H9 (cell line): ENCODE data around the gene MAP1B. TPM values are rescaled to one million over a fixed set of nuclear protein-coding genes. Genes with fewer than 3 reads are reported as not detected.

Experiments
- DNase-seq: peaks from one replicate; pipeline ENCODE4 v3.0.0-alpha.2; 2017
- H2AFZ ChIP-seq: one replicate; pipeline ENCODE4 v1.6.1; 2013; ENCODE audit warnings: mild to moderate bottlenecking, low read length, control low read depth, moderate library complexity
- H2AK5ac ChIP-seq: 2 replicates; pipeline ENCODE4 v1.6.1; 2013; ENCODE audit warnings: low read length, control low read depth, mixed read lengths; ENCODE audit not compliant: insufficient read length
- H2BK120ac ChIP-seq: one replicate; pipeline ENCODE4 v1.6.1; 2013; ENCODE audit warnings: low read depth, mild to moderate bottlenecking, low read length, control low read depth, inconsistent platforms; ENCODE audit not compliant: poor library complexity, severe bottlenecking
- H2BK12ac ChIP-seq: 2 replicates; pipeline ENCODE4 v1.6.1; 2013; ENCODE audit warnings: low read length, control low read depth, mixed read lengths, low read depth; ENCODE audit not compliant: insufficient read length
- H2BK15ac ChIP-seq: 2 replicates; pipeline ENCODE4 v1.6.1; 2013; ENCODE audit warnings: low read depth, low read length, control low read depth
- H2BK20ac ChIP-seq: one replicate; pipeline ENCODE4 v1.6.1; 2013; ENCODE audit warnings: low read depth, mild to moderate bottlenecking, low read length, control low read depth, inconsistent platforms; ENCODE audit not compliant: poor library complexity, severe bottlenecking
- H2BK5ac ChIP-seq: 2 replicates; pipeline ENCODE4 v1.6.1; 2013; ENCODE audit warnings: low read length, control low read depth, mixed read lengths; ENCODE audit not compliant: insufficient read length
- H3K14ac ChIP-seq: 2 replicates; pipeline ENCODE4 v1.6.1; 2013; ENCODE audit warnings: low read length, control low read depth; ENCODE audit not compliant: insufficient read depth
- H3K18ac ChIP-seq: 2 replicates; pipeline ENCODE4 v1.6.1; 2013; ENCODE audit warnings: low read depth, mild to moderate bottlenecking, mixed read lengths, low read length, control low read depth; ENCODE audit not compliant: insufficient read length
- H3K23ac ChIP-seq: 2 replicates; pipeline ENCODE4 v1.6.1; 2013; ENCODE audit warnings: low read length, control low read depth, mixed read lengths, low read depth; ENCODE audit not compliant: insufficient read length
- H3K23me2 ChIP-seq: 2 replicates; pipeline ENCODE4 v1.6.1; 2013; ENCODE audit warnings: low read depth, mild to moderate bottlenecking, mixed read lengths, low read length, control low read depth; ENCODE audit not compliant: insufficient read length, poor library complexity, severe bottlenecking
- H3K27ac ChIP-seq: 2 replicates; pipeline ENCODE4 v1.5.1; 2013; ENCODE audit warnings: low read length, control low read depth, mixed read lengths, low read depth; ENCODE audit not compliant: insufficient read length
- H3K27me3 ChIP-seq: 2 replicates; pipeline ENCODE4 v1.6.1; 2013; ENCODE audit warnings: low read length, control low read depth, inconsistent platforms; ENCODE audit not compliant: insufficient read depth
- H3K4ac ChIP-seq: 2 replicates; pipeline ENCODE4 v1.6.1; 2013; ENCODE audit warnings: low read depth, mild to moderate bottlenecking, control low read depth, inconsistent platforms, low read length, moderate library complexity
- H3K4me1 ChIP-seq: 2 replicates; pipeline ENCODE4 v1.6.1; 2013; ENCODE audit warnings: low read length, control low read depth, inconsistent platforms; ENCODE audit not compliant: insufficient read depth
- H3K4me2 ChIP-seq: 2 replicates; pipeline ENCODE4 v1.6.1; 2013; ENCODE audit warnings: low read length, control low read depth, mixed read lengths; ENCODE audit not compliant: insufficient read length, insufficient read depth
- H3K56ac ChIP-seq: 2 replicates; pipeline ENCODE4 v1.6.1; 2013; ENCODE audit warnings: low read depth, mild to moderate bottlenecking, mixed read lengths, low read length, control low read depth; ENCODE audit not compliant: insufficient read length
- H3K79me1 ChIP-seq: 2 replicates; pipeline ENCODE4 v1.6.1; 2013; ENCODE audit warnings: low read depth, mild to moderate bottlenecking, moderate library complexity, low read length, control low read depth, inconsistent platforms; ENCODE audit not compliant: insufficient read depth, poor library complexity, severe bottlenecking
- H3K79me2 ChIP-seq: 2 replicates; pipeline ENCODE4 v1.6.1; 2013; ENCODE audit warnings: low read length, control low read depth, inconsistent platforms; ENCODE audit not compliant: insufficient read depth
- H3K9ac ChIP-seq: 2 replicates; pipeline ENCODE4 v1.6.1; 2013; ENCODE audit warnings: low read length, control low read depth, mixed read lengths; ENCODE audit not compliant: insufficient read length; ENCODE audit errors: extremely low read depth
- H3K9me3 ChIP-seq: one replicate; pipeline ENCODE4 v1.6.1; 2013; ENCODE audit warnings: low read depth, low read length, inconsistent platforms; ENCODE audit not compliant: control insufficient read depth
- H3T11ph ChIP-seq: one replicate; pipeline ENCODE4 v1.6.1; 2013; ENCODE audit warnings: mild to moderate bottlenecking, low read length, control low read depth, inconsistent platforms
- H4K20me1 ChIP-seq: one replicate; pipeline ENCODE4 v1.6.1; 2013; ENCODE audit not compliant: control insufficient read depth, insufficient read length, insufficient read depth
- H4K5ac ChIP-seq: 2 replicates; pipeline ENCODE4 v1.6.1; 2013; ENCODE audit warnings: low read depth, mild to moderate bottlenecking, mixed read lengths, low read length, control low read depth; ENCODE audit not compliant: insufficient read length
- H4K8ac ChIP-seq: replicated peaks from 2 replicates; pipeline ENCODE4 v1.6.1; 2013; ENCODE audit warnings: low read length, control low read depth, mixed read lengths, low read depth; ENCODE audit not compliant: insufficient read length
- H4K91ac ChIP-seq: 2 replicates; pipeline ENCODE4 v1.6.1; 2013; ENCODE audit warnings: low read depth, mild to moderate bottlenecking, moderate library complexity, mixed read lengths, low read length, control low read depth; ENCODE audit not compliant: insufficient read length
- H3K27ac Mint-ChIP-seq, 3 experiments: 2 replicates in 2 of 3; 3 replicates in 1 of 3; pipeline ENCODE4 v1.8.0; 2020 to 2021; ENCODE audit warnings: mixed read lengths in 3 of 3, mild to moderate bottlenecking in 1 of 3, moderate library complexity in 1 of 3
- H3K27me3 Mint-ChIP-seq: 2 replicates; pipeline ENCODE4 v1.8.0; 2021; ENCODE audit warnings: low read depth, mild to moderate bottlenecking, moderate library complexity, mixed read lengths
- H3K36me3 Mint-ChIP-seq, 3 experiments: 2 replicates in 2 of 3; 3 replicates in 1 of 3; pipeline ENCODE4 v1.8.0; 2020 to 2021; ENCODE audit warnings: low read depth in 3 of 3, mixed read lengths in 3 of 3; ENCODE audit not compliant: insufficient read depth in 1 of 3
- H3K4me1 Mint-ChIP-seq, 2 experiments: 2 replicates each; pipeline ENCODE4 v1.8.0; 2020; ENCODE audit warnings: mixed read lengths in 2 of 2
- H3K4me3 Mint-ChIP-seq, 2 experiments: 2 replicates in 1 of 2; 3 replicates in 1 of 2; pipeline ENCODE4 v1.8.0; 2020 to 2021; ENCODE audit warnings: mild to moderate bottlenecking in 2 of 2, mixed read lengths in 2 of 2, moderate library complexity in 1 of 2
- H3K9me3 Mint-ChIP-seq, 2 experiments: 2 replicates in 1 of 2; 3 replicates in 1 of 2; pipeline ENCODE4 v1.8.0; 2020; ENCODE audit warnings: mild to moderate bottlenecking in 2 of 2, mixed read lengths in 2 of 2, moderate library complexity in 1 of 2
- CTCF ChIP-seq: fragments of 200-600 bp; sonication (generic); conservative IDR thresholded peaks from 3 replicates; pipeline ENCODE4 v1.8.0; 2021; ENCODE audit warnings: antibody characterized with exemption, mild to moderate bottlenecking
- WGBS: extraction: QIAGEN DNeasy Blood & Tissue Kit; methylation state at CpG from one replicate; pipeline ENCODE4 v1.1.7; 2013; ENCODE audit warnings: missing lambda C conversion rate, low lambda C conversion rate, mixed read lengths; ENCODE audit not compliant: insufficient read length; ENCODE audit errors: extremely low coverage; 5-methylcytosine and 5-hydroxymethylcytosine counted together
- total RNA-seq: library from RNA; stranded (reverse); gene quantifications from 2 replicates; pipeline ENCODE4 v1.2.1, GENCODE V29; 2021

The MAP1B gene
- total RNA-seq, 1 experiment from 2014 or later: 67.5 TPM

GRCh38 chr5:72179816-72180440 is 72.7 kb downstream of the MAP1B start:
- Histone ChIP-seq H2AK5ac (no peak overlapping the region), H3K9ac (no peak overlapping the region), H4K5ac (no peak overlapping the region), H2BK12ac (no peak overlapping the region), H3T11ph (no peak overlapping the region), H3K79me1 (no peaks in the 10 kb centered on the region), H2AFZ (no peak overlapping the region), H3K4ac (no peak overlapping the region), H3K27me3 (no peaks in the 10 kb centered on the region), H2BK15ac (no peak overlapping the region), H3K9me3 (no peaks in the 10 kb centered on the region), H4K8ac (no peak overlapping the region), H3K23ac (no peak overlapping the region), H3K14ac (no peak overlapping the region), H3K27ac (no peak overlapping the region), H3K56ac (no peak overlapping the region), H3K79me2 (no peaks in the 10 kb centered on the region; the same call in 1 of the 2 replicates), H2BK20ac (no peak overlapping the region), H2BK120ac (no peak overlapping the region), H3K18ac (no peak overlapping the region), H3K4me2 (no peak overlapping the region), H4K91ac (no peak overlapping the region), H2BK5ac (no peak overlapping the region), H4K20me1 (no peaks in the 10 kb centered on the region), H3K4me1 (peaks cover 6% of the 10 kb centered on the region; the same call in 1 of the 2 replicates), H3K23me2 (no peaks in the 10 kb centered on the region)
- H3K9me3 Mint-ChIP-seq: no peaks in the 10 kb centered on the region
- H3K27me3 Mint-ChIP-seq: no peaks in the 10 kb centered on the region
- peaks cover 7 to 21% (median 20%) of the 10 kb centered on the region in 3 experiments; a peak in 6 of 7 replicates for H3K36me3 Mint-ChIP-seq
- peaks cover 37 to 50% of the 10 kb centered on the region in 2 experiments for H3K4me1 Mint-ChIP-seq
- no peak for DNase-seq
- no peak for TF ChIP-seq CTCF
- WGBS: no CpG with 5 or more reads among the region's 11 CpGs
- peak overlapping the region in 2 of 3 experiments; percentile 18 to 92; a peak in 5 of 7 replicates for H3K27ac Mint-ChIP-seq
- H3K4me3 Mint-ChIP-seq: no peak overlapping the region
